Measurements from ENCODE around the gene NCAPG2. TPM values are rescaled to one million over a fixed set of nuclear protein-coding genes. Genes with fewer than 3 reads are reported as not detected.

The NCAPG2 gene
- total RNA-seq, 1 experiment from 2014 or later, result 99.2 TPM

- Mint-ChIP-seq H3K27me3 (ENCODE audit: low read depth) (peaks cover 24% of the 10 kb centered on the region), H3K36me3 (no peaks in the 10 kb centered on the region), H3K4me1 (no peaks in the 10 kb centered on the region; the same call in 1 of the 2 replicates), H3K4me3 (no peak overlapping the region), H3K9me3 (0 out of 2 replicates have a peak, but pooled peaks cover 3% of the 10 kb centered on the region), H3K27ac (no peak overlapping the region)
- ATAC-seq, result no peak
- POLR2A ChIA-PET, result no interaction called here
- CTCF ChIA-PET, result interaction anchor here (1.7 kb wide), 1 partner anchor 14 kb away, joined by 5 read pairs; no protein-coding TSS in a partner anchor
- DNase-seq (ENCODE audit: low spot score), result no peak
- TF ChIP-seq AFF4 (CRISPR knock-in tag; IDR thresholded peaks at IDR 0.05; ENCODE audit: borderline replicate concordance), result no peak
- TF ChIP-seq ELF4 (CRISPR knock-in tag; IDR thresholded peaks at IDR 0.05; ENCODE audit: low read depth), result no peak
- TF ChIP-seq MYBL2 (CRISPR knock-in tag; IDR thresholded peaks at IDR 0.05), result no peak
- no peak for TF ChIP-seq ESRRA (CRISPR knock-in tag; IDR thresholded peaks at IDR 0.05; ENCODE audit: borderline replicate concordance)
- TF ChIP-seq CBFB (CRISPR knock-in tag; IDR thresholded peaks at IDR 0.05; ENCODE audit: low read depth), result no peak
- TF ChIP-seq ETV6 (CRISPR knock-in tag; IDR thresholded peaks at IDR 0.05), result no peak
- TF ChIP-seq CDX4 (CRISPR knock-in tag; IDR thresholded peaks at IDR 0.05; ENCODE audit: borderline replicate concordance), result no peak
- TF ChIP-seq, protein P1, sequence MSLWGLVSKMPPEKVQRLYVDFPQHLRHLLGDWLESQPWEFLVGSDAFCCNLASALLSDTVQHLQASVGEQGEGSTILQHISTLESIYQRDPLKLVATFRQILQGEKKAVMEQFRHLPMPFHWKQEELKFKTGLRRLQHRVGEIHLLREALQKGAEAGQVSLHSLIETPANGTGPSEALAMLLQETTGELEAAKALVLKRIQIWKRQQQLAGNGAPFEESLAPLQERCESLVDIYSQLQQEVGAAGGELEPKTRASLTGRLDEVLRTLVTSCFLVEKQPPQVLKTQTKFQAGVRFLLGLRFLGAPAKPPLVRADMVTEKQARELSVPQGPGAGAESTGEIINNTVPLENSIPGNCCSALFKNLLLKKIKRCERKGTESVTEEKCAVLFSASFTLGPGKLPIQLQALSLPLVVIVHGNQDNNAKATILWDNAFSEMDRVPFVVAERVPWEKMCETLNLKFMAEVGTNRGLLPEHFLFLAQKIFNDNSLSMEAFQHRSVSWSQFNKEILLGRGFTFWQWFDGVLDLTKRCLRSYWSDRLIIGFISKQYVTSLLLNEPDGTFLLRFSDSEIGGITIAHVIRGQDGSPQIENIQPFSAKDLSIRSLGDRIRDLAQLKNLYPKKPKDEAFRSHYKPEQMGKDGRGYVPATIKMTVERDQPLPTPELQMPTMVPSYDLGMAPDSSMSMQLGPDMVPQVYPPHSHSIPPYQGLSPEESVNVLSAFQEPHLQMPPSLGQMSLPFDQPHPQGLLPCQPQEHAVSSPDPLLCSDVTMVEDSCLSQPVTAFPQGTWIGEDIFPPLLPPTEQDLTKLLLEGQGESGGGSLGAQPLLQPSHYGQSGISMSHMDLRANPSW (CRISPR knock-in tag; conservative IDR thresholded peaks at IDR 0.05; ENCODE audit: low read depth), result no peak
- no peak for TF ChIP-seq FOXP1 (CRISPR knock-in tag; IDR thresholded peaks at IDR 0.05; ENCODE audit: borderline replicate concordance)
- TF ChIP-seq KAT7 (CRISPR knock-in tag; IDR thresholded peaks at IDR 0.05; ENCODE audit: borderline replicate concordance), result no peak
- TF ChIP-seq, protein P2, sequence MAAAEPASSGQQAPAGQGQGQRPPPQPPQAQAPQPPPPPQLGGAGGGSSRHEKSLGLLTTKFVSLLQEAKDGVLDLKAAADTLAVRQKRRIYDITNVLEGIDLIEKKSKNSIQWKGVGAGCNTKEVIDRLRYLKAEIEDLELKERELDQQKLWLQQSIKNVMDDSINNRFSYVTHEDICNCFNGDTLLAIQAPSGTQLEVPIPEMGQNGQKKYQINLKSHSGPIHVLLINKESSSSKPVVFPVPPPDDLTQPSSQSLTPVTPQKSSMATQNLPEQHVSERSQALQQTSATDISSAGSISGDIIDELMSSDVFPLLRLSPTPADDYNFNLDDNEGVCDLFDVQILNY (CRISPR knock-in tag; IDR thresholded peaks at IDR 0.05), result no peak
- no peak for TF ChIP-seq ZNF671 (CRISPR knock-in tag; IDR thresholded peaks at IDR 0.05)
- TF ChIP-seq JAZF1 (CRISPR knock-in tag; IDR thresholded peaks at IDR 0.05), result no peak
- TF ChIP-seq, protein P3, sequence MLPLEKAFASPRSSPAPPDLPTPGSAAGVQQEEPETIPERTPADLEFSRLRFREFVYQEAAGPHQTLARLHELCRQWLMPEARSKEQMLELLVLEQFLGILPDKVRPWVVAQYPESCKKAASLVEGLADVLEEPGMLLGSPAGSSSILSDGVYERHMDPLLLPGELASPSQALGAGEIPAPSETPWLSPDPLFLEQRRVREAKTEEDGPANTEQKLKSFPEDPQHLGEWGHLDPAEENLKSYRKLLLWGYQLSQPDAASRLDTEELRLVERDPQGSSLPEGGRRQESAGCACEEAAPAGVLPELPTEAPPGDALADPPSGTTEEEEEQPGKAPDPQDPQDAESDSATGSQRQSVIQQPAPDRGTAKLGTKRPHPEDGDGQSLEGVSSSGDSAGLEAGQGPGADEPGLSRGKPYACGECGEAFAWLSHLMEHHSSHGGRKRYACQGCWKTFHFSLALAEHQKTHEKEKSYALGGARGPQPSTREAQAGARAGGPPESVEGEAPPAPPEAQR (CRISPR knock-in tag; IDR thresholded peaks at IDR 0.05), result no peak
- TF ChIP-seq NFYB (CRISPR knock-in tag; conservative IDR thresholded peaks at IDR 0.05; ENCODE audit: low read depth), result no peak
These were observed 15.5 kb upstream of the NCAPG2 start for GRCh38 chr7:158720112-158720511.

DNA sequence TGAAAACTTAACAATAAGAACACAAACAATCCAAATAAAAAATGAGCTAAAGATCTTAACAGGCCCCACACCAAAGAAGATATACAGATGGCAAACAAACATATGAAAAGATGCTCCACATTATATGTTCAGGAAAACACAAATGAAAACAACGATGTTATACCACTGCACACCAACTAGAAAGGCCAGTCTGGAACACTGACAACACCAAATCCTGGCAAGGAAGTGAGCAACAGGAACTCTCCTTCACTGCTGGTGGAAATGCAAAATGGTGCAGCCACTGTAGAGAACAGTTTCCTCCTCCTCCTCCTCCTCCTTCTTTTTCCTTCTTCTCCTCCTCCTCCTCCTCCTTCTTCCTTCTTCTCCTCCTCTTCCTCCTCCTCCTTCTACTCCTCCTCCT is 12.2 kb upstream of the NCAPG2 start:
- POLR2A ChIA-PET, result no interaction called here
- peaks cover 24% of the 10 kb centered on the region for H3K27me3 Mint-ChIP-seq (ENCODE audit: low read depth)
- 0 out of 2 replicates have a peak, but pooled peaks cover 3% of the 10 kb centered on the region for H3K9me3 Mint-ChIP-seq
- no peaks in the 10 kb centered on the region; the same call in 1 of the 2 replicates for H3K4me1 Mint-ChIP-seq
- no peaks in the 10 kb centered on the region for H3K36me3 Mint-ChIP-seq
- CTCF ChIA-PET, result interaction anchor here (0.6 kb wide), 1 partner anchor 17 kb away, joined by 3 read pairs; no protein-coding TSS in a partner anchor
- H3K27ac Mint-ChIP-seq, result no peak overlapping the region
- no peak overlapping the region for H3K4me3 Mint-ChIP-seq
- ATAC-seq, result no peak
- no peak for DNase-seq (ENCODE audit: low spot score)
- TF ChIP-seq PREB (CRISPR knock-in tag; IDR thresholded peaks at IDR 0.05; ENCODE audit: borderline replicate concordance) (no peak), TEAD1 (CRISPR knock-in tag; IDR thresholded peaks at IDR 0.05) (no peak), JUN (CRISPR knock-in tag; IDR thresholded peaks at IDR 0.05) (no peak), IRF1 (CRISPR knock-in tag; IDR thresholded peaks at IDR 0.05) (no peak), USF2 (CRISPR knock-in tag; IDR thresholded peaks at IDR 0.05) (no peak)
- TF ChIP-seq, protein P3 (CRISPR knock-in tag; IDR thresholded peaks at IDR 0.05), result no peak

Data from WTC11 (cell line).